Measurements from ENCODE around the gene SH3TC1. TPM values are rescaled to one million over a fixed set of nuclear protein-coding genes. Genes with fewer than 3 reads are reported as not detected.

Gene SH3TC1
- total and polyA plus RNA-seq, 10 of the 15 experiments (the other 5 are each of a cell fraction or from before 2014, with no cell fraction given): 0.19 to 47.0 (median 18.4) TPM

DNA sequence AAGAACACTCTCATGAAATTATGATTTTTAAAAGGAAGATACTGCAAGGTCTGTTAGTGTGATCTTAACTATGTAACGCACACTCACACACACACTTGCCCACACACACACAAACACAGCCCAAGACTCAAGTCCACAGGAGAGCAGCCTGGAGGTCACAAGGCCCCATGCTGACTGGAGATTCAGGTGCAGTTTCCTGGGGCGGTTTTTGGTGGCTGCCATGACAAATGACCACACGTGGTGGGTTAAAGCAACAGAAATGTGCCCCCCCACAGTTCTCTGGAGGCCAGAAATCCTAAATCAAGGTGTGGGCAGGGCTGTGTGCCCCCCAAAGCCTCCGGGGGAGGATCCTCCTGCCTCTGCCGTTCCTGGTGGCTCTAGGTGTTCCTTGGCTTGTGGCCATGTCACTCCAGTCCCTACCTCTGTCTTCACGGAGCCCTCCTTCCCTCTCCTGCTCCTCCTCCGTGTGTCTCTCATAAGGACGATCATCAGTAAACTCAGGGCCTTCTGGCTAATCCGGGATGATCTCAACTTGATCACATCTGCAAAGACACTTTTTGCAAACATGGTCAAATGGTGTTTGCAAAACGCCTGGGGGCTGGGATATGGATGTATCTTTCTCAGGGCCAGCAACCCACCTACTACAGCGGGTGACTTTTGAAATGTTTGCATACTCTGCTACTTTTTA, 60.8 kb downstream of the SH3TC1 start (continued):
- TF ChIP-seq, protein P1, sequence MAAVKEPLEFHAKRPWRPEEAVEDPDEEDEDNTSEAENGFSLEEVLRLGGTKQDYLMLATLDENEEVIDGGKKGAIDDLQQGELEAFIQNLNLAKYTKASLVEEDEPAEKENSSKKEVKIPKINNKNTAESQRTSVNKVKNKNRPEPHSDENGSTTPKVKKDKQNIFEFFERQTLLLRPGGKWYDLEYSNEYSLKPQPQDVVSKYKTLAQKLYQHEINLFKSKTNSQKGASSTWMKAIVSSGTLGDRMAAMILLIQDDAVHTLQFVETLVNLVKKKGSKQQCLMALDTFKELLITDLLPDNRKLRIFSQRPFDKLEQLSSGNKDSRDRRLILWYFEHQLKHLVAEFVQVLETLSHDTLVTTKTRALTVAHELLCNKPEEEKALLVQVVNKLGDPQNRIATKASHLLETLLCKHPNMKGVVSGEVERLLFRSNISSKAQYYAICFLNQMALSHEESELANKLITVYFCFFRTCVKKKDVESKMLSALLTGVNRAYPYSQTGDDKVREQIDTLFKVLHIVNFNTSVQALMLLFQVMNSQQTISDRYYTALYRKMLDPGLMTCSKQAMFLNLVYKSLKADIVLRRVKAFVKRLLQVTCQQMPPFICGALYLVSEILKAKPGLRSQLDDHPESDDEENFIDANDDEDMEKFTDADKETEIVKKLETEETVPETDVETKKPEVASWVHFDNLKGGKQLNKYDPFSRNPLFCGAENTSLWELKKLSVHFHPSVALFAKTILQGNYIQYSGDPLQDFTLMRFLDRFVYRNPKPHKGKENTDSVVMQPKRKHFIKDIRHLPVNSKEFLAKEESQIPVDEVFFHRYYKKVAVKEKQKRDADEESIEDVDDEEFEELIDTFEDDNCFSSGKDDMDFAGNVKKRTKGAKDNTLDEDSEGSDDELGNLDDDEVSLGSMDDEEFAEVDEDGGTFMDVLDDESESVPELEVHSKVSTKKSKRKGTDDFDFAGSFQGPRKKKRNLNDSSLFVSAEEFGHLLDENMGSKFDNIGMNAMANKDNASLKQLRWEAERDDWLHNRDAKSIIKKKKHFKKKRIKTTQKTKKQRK (IDR thresholded peaks at IDR 0.05; ENCODE audit: low read depth, low read length): no peak
- TF ChIP-seq IKZF2 (IDR thresholded peaks at IDR 0.05): no peak
- TF ChIP-seq, protein P2, sequence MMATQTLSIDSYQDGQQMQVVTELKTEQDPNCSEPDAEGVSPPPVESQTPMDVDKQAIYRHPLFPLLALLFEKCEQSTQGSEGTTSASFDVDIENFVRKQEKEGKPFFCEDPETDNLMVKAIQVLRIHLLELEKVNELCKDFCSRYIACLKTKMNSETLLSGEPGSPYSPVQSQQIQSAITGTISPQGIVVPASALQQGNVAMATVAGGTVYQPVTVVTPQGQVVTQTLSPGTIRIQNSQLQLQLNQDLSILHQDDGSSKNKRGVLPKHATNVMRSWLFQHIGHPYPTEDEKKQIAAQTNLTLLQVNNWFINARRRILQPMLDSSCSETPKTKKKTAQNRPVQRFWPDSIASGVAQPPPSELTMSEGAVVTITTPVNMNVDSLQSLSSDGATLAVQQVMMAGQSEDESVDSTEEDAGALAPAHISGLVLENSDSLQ (IDR thresholded peaks at IDR 0.05): no peak
- TF ChIP-seq YBX1 (IDR thresholded peaks at IDR 0.05): no peak
- TF ChIP-seq, protein P3, sequence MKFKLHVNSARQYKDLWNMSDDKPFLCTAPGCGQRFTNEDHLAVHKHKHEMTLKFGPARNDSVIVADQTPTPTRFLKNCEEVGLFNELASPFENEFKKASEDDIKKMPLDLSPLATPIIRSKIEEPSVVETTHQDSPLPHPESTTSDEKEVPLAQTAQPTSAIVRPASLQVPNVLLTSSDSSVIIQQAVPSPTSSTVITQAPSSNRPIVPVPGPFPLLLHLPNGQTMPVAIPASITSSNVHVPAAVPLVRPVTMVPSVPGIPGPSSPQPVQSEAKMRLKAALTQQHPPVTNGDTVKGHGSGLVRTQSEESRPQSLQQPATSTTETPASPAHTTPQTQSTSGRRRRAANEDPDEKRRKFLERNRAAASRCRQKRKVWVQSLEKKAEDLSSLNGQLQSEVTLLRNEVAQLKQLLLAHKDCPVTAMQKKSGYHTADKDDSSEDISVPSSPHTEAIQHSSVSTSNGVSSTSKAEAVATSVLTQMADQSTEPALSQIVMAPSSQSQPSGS (IDR thresholded peaks at IDR 0.05; ENCODE audit: low read length): no peak
- TF ChIP-seq SMAD5 (IDR thresholded peaks at IDR 0.05; ENCODE audit: low read depth): no peak
- TF ChIP-seq, protein P4, sequence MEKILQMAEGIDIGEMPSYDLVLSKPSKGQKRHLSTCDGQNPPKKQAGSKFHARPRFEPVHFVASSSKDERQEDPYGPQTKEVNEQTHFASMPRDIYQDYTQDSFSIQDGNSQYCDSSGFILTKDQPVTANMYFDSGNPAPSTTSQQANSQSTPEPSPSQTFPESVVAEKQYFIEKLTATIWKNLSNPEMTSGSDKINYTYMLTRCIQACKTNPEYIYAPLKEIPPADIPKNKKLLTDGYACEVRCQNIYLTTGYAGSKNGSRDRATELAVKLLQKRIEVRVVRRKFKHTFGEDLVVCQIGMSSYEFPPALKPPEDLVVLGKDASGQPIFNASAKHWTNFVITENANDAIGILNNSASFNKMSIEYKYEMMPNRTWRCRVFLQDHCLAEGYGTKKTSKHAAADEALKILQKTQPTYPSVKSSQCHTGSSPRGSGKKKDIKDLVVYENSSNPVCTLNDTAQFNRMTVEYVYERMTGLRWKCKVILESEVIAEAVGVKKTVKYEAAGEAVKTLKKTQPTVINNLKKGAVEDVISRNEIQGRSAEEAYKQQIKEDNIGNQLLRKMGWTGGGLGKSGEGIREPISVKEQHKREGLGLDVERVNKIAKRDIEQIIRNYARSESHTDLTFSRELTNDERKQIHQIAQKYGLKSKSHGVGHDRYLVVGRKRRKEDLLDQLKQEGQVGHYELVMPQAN (conservative IDR thresholded peaks at IDR 0.05): no peak
- TF ChIP-seq SMAD1 (IDR thresholded peaks at IDR 0.05; ENCODE audit: low read depth, partially characterized antibody): no peak
- no peak for TF ChIP-seq SPI1 (IDR thresholded peaks at IDR 0.05; ENCODE audit: borderline replicate concordance, insufficient read depth, low read depth, low read length)

All from GM12878 (cell line).